ENCODE data around the gene TLE2. TPM values are rescaled to one million over a fixed set of nuclear protein-coding genes. Genes with fewer than 3 reads are reported as not detected.

The TLE2 gene
- total and polyA plus RNA-seq, 9 of the 15 experiments (the other 6 are each of a cell fraction or from before 2014, with no cell fraction given): 0.35 to 13.1 (median 6.2) TPM

DNA sequence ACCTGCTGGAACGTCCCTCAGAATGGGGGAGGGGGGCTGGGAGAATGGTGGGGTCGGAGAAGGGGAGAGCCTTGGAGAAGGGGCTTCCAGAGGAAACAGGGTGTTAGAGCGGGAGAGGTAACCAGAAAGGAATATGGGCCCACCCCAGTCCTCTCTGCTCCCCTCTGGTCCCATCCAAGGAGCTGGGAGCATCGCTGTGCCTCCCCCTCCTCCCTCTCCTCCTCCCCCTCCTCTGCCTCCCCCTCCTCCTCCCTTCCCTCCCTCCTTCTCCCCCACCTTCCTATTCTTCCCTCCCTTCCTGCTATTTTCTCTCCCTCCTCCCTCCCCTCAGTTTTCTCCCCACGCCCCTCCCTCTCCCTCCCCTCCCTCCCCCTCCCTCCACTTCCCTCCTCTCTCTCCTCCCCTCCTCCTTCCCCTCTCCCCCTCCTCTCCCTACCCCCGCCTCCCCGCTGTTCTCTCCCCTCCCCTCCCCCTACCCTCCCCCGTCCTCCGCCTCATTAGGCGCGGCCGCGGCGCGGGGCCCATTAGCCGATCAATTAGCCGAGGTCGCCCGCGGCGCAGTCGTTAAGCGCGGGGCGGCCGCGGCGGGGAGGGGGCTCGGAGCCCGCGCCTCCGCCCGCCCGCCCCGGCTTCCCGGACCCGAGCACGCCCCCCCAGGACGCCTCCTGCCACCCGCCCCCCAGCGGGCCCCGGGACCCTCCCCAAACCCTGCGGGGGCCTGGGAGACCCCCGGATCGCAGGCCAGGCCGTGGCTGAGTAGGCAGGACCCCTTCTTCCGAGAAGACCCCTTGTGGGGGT lies 17.8 kb upstream of the TLE2 start (continued):
- TF ChIP-seq, protein P1, sequence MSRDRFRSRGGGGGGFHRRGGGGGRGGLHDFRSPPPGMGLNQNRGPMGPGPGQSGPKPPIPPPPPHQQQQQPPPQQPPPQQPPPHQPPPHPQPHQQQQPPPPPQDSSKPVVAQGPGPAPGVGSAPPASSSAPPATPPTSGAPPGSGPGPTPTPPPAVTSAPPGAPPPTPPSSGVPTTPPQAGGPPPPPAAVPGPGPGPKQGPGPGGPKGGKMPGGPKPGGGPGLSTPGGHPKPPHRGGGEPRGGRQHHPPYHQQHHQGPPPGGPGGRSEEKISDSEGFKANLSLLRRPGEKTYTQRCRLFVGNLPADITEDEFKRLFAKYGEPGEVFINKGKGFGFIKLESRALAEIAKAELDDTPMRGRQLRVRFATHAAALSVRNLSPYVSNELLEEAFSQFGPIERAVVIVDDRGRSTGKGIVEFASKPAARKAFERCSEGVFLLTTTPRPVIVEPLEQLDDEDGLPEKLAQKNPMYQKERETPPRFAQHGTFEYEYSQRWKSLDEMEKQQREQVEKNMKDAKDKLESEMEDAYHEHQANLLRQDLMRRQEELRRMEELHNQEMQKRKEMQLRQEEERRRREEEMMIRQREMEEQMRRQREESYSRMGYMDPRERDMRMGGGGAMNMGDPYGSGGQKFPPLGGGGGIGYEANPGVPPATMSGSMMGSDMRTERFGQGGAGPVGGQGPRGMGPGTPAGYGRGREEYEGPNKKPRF (IDR thresholded peaks at IDR 0.05; ENCODE audit: low read depth, low read length): no peak
- no peak for TF ChIP-seq MTF1 (CRISPR knock-in tag; IDR thresholded peaks at IDR 0.05; ENCODE audit: borderline replicate concordance)
- peak; percentile 93 for TF ChIP-seq PCBP1 (IDR thresholded peaks at IDR 0.05; ENCODE audit: low read depth, low read length, poor library complexity, severe bottlenecking)
- TF ChIP-seq, protein P2, sequence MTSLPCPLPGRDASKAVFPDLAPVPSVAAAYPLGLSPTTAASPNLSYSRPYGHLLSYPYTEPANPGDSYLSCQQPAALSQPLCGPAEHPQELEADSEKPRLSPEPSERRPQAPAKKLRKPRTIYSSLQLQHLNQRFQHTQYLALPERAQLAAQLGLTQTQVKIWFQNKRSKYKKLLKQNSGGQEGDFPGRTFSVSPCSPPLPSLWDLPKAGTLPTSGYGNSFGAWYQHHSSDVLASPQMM (CRISPR knock-in tag; IDR thresholded peaks at IDR 0.05): no peak
- peak; percentile 94 for TF ChIP-seq ZBTB7A (IDR thresholded peaks at IDR 0.05; ENCODE audit: borderline replicate concordance, control insufficient read depth, low read depth, low read length)
- TF ChIP-seq ZNF766 (CRISPR knock-in tag; conservative IDR thresholded peaks at IDR 0.05): 0 out of 2 replicates have a peak, but pooled peaks have one; percentile 5
- TF ChIP-seq, protein P3, sequence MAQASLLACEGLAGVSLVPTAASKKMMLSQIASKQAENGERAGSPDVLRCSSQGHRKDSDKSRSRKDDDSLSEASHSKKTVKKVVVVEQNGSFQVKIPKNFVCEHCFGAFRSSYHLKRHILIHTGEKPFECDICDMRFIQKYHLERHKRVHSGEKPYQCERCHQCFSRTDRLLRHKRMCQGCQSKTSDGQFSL (CRISPR knock-in tag; IDR thresholded peaks at IDR 0.05): no peak
- TF ChIP-seq, protein P3 (tag; IDR thresholded peaks at IDR 0.05): no peak; a peak in 1 of 4 replicates
- no peak for TF ChIP-seq BHLHE40 (IDR thresholded peaks at IDR 0.05; ENCODE audit: low read length)
- no peak for TF ChIP-seq MTA3 (IDR thresholded peaks at IDR 0.05; ENCODE audit: borderline replicate concordance)
- no peak for TF ChIP-seq SNRNP70 (optimal IDR thresholded peaks at IDR 0.05; ENCODE audit: low read depth, low read length)
- TF ChIP-seq, protein P4, sequence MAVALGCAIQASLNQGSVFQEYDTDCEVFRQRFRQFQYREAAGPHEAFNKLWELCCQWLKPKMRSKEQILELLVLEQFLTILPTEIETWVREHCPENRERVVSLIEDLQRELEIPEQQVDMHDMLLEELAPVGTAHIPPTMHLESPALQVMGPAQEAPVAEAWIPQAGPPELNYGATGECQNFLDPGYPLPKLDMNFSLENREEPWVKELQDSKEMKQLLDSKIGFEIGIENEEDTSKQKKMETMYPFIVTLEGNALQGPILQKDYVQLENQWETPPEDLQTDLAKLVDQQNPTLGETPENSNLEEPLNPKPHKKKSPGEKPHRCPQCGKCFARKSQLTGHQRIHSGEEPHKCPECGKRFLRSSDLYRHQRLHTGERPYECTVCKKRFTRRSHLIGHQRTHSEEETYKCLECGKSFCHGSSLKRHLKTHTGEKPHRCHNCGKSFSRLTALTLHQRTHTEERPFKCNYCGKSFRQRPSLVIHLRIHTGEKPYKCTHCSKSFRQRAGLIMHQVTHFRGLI (CRISPR knock-in tag; IDR thresholded peaks at IDR 0.05): no peak
- no peak for TF ChIP-seq ZC3H8 (IDR thresholded peaks at IDR 0.05)
- TF ChIP-seq ZNF23 (CRISPR knock-in tag; IDR thresholded peaks at IDR 0.05): no peak
- TF ChIP-seq, protein P5, sequence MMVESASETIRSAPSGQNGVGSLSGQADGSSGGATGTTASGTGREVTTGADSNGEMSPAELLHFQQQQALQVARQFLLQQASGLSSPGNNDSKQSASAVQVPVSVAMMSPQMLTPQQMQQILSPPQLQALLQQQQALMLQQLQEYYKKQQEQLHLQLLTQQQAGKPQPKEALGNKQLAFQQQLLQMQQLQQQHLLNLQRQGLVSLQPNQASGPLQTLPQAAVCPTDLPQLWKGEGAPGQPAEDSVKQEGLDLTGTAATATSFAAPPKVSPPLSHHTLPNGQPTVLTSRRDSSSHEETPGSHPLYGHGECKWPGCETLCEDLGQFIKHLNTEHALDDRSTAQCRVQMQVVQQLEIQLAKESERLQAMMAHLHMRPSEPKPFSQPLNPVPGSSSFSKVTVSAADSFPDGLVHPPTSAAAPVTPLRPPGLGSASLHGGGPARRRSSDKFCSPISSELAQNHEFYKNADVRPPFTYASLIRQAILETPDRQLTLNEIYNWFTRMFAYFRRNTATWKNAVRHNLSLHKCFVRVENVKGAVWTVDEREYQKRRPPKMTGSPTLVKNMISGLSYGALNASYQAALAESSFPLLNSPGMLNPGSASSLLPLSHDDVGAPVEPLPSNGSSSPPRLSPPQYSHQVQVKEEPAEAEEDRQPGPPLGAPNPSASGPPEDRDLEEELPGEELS (CRISPR knock-in tag; IDR thresholded peaks at IDR 0.05; ENCODE audit: borderline replicate concordance): no peak
- no peak for TF ChIP-seq MCM2 (IDR thresholded peaks at IDR 0.05; ENCODE audit: low read depth)
- no peak for TF ChIP-seq RCOR1 (IDR thresholded peaks at IDR 0.05; ENCODE audit: borderline replicate concordance in 1 of 2, low read depth in 2 of 2, low read length in 2 of 2)
- TF ChIP-seq ZNF57 (CRISPR knock-in tag; IDR thresholded peaks at IDR 0.05): no peak
- TF ChIP-seq MXI1 (IDR thresholded peaks at IDR 0.05; ENCODE audit: low read depth, low read length): no peak
